Spleen (tissue), 11 donors: ENCODE data around the gene KSR1. TPM values are rescaled to one million over a fixed set of nuclear protein-coding genes. Genes with fewer than 3 reads are reported as not detected.

Experiments used
- DNase-seq: peaks from one replicate; pipeline ENCODE4 v3.0.0-alpha.2; 2020
- H3K27ac ChIP-seq, 8 donors: fragments of 200-600 bp; sonication (generic) in 7 of 8; 1 replicate in 4 of 8; 2 replicates in 4 of 8; pipeline versions ENCODE4 v1.5.0 to v1.8.0; 2016 to 2021; ENCODE audit warnings: inconsistent platforms in 4 of 8, mild to moderate bottlenecking in 4 of 8, moderate library complexity in 1 of 8
- H3K27me3 ChIP-seq, 7 donors: fragments of 200-600 bp; sonication (generic) in 6 of 7; replicated peaks in 1 of 7; 1 replicate in 4 of 7; 2 replicates in 3 of 7; pipeline versions ENCODE4 v1.5.0 to v1.8.0; 2016 to 2021; ENCODE audit warnings: inconsistent platforms in 3 of 7, mild to moderate bottlenecking in 1 of 7
- H3K36me3 ChIP-seq, 6 donors: fragments of 200-600 bp; sonication (generic) in 5 of 6; 1 replicate in 4 of 6; 2 replicates in 2 of 6; pipeline versions ENCODE4 v1.5.0 to v1.8.0; 2016 to 2021; ENCODE audit warnings: inconsistent platforms in 2 of 6
- H3K4me1 ChIP-seq, 6 donors: fragments of 200-600 bp; sonication (generic) in 5 of 6; 1 replicate in 3 of 6; 2 replicates in 3 of 6; pipeline versions ENCODE4 v1.5.0 to v1.8.0; 2016 to 2021; ENCODE audit warnings: inconsistent platforms in 3 of 6
- H3K4me3 ChIP-seq, 8 donors: fragments of 200-600 bp; sonication (generic) in 7 of 8; 1 replicate in 4 of 8; 2 replicates in 4 of 8; pipeline versions ENCODE4 v1.5.0 to v1.8.0; 2016 to 2021; ENCODE audit warnings: inconsistent platforms in 4 of 8, mild to moderate bottlenecking in 4 of 8, moderate library complexity in 2 of 8
- H3K9me3 ChIP-seq, 8 donors: fragments of 200-600 bp; sonication (generic) in 7 of 8; 1 replicate in 4 of 8; 2 replicates in 4 of 8; pipeline versions ENCODE4 v1.5.0 to v1.8.0; 2016 to 2021; ENCODE audit warnings: inconsistent platforms in 4 of 8
- POLR2A ChIP-seq, 3 donors: fragments of 450-650 bp; IDR thresholded peaks; one replicate each; pipeline ENCODE4 v1.5.1; 2017; ENCODE audit warnings: antibody characterized with exemption in 3 of 3, mild to moderate bottlenecking in 1 of 3
- POLR2AphosphoS5 ChIP-seq, 3 donors: sonication (generic); formaldehyde crosslinking; IDR thresholded peaks; one replicate each; pipeline ENCODE4 v1.5.1; 2017; ENCODE audit warnings: antibody characterized with exemption in 3 of 3
- WGBS, 5 donors: extraction: QIAGEN DNeasy Blood & Tissue Kit in 3 of 5; methylation state at CpG; one replicate each; pipeline versions ENCODE4 v1.1.5 to v1.1.7; 2013 to 2018; 5-methylcytosine and 5-hydroxymethylcytosine counted together
- intact Hi-C: fragments of 100-400 bp; cut with DNase I; formaldehyde crosslinking; loops from one replicate; pipeline ENCODE4 v1.15.0; 2023; ENCODE audit warnings: low total_unique reads
- polyA plus RNA-seq, 3 donors: library from polyadenylated mRNA; stranded (reverse); fragments of 200-250 nt; gene quantifications; one replicate each; pipeline ENCODE4 v1.2.1, GENCODE V29; 2013
- total RNA-seq, 7 donors: library from RNA; depleted of rRNA in 3 of 7; stranded (reverse); fragments of >200 nt in 3 of 7; fragmentation: NEBNext Ultra II Directional in 4 of 7; extraction: Animal tissue kit (Norgen Biotek cat#: 25700) in 4 of 7; gene quantifications; one replicate each; pipeline versions ENCODE4 v1.1.0 to v1.2.1, GENCODE V29; 2016 to 2021
- TF ChIP-seq, protein P1 (sequence below), 11 experiments: fragments of 200-600 bp in 7 of 11; fragments of 450-650 bp in 4 of 11; sonication (generic) in 4 of 11; IDR thresholded peaks in 8 of 11; conservative IDR thresholded peaks in 3 of 11; 1 replicate in 7 of 11; 2 replicates in 4 of 11; pipeline versions ENCODE4 v1.4.0 to v1.8.0; 2016 to 2021; ENCODE audit warnings: antibody characterized with exemption in 11 of 11, inconsistent platforms in 4 of 11, mild to moderate bottlenecking in 1 of 11
- donor health status: healthy with polysubstance abuse.
- donor health status: DM: no; HTN: no; CAD: no; lungs with moderate emphysema.
- donor health status: DM: no; HTN: no; CAD: no.
- donor health status: Bipolar disorder and iron deficiency.
- donor health status: healthy.
- donor health status: DM: no; HTN: no; CAD: no.
- donor health status: DM: yes; HTN: yes; CAD: no.

Gene KSR1
- total and polyA plus RNA-seq, 10 donors, result 6.4 to 100 (median 46.0) TPM

- peaks cover 0 to 90% (median 41%) of the 10 kb centered on the region in 6 donors for H3K36me3 ChIP-seq
Observed at GRCh38 chr17:27596096-27596495, 139.8 kb downstream of the KSR1 start.

GRCh38 chr17:27596566-27597187, 140.4 kb downstream of the KSR1 start:
- 73 to 86% (median 80%) methylated on average over 9 of the region's 9 CpGs for WGBS, 5 donors
- H3K36me3 ChIP-seq, result peaks cover 0 to 89% (median 42%) of the 10 kb centered on the region in 6 donors

More at GRCh38 chr17:27596096-27596495, 139.8 kb downstream of the KSR1 start:
- H3K27me3 ChIP-seq, result no peaks in the 10 kb centered on the region
- no peak overlapping the region for H3K27ac ChIP-seq
- 77 to 97% (median 81%) methylated on average over 1 to 4 of the region's 4 CpGs for WGBS, 5 donors
- H3K4me1 ChIP-seq, result peaks cover 0 to 11% (median 2%) of the 10 kb centered on the region in 6 donors
- H3K4me3 ChIP-seq, result no peak overlapping the region
- peak; percentile 4 for DNase-seq
- TF ChIP-seq, protein P1, sequence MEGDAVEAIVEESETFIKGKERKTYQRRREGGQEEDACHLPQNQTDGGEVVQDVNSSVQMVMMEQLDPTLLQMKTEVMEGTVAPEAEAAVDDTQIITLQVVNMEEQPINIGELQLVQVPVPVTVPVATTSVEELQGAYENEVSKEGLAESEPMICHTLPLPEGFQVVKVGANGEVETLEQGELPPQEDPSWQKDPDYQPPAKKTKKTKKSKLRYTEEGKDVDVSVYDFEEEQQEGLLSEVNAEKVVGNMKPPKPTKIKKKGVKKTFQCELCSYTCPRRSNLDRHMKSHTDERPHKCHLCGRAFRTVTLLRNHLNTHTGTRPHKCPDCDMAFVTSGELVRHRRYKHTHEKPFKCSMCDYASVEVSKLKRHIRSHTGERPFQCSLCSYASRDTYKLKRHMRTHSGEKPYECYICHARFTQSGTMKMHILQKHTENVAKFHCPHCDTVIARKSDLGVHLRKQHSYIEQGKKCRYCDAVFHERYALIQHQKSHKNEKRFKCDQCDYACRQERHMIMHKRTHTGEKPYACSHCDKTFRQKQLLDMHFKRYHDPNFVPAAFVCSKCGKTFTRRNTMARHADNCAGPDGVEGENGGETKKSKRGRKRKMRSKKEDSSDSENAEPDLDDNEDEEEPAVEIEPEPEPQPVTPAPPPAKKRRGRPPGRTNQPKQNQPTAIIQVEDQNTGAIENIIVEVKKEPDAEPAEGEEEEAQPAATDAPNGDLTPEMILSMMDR (IDR thresholded peaks at IDR 0.05 in 8 of 11, conservative IDR thresholded peaks at IDR 0.05 in 3 of 11), result no peak
- TF ChIP-seq POLR2A (IDR thresholded peaks at IDR 0.05) (no peak), POLR2AphosphoS5 (IDR thresholded peaks at IDR 0.05) (no peak)
- intact Hi-C loops, result loop anchor here (10.0 kb wide), 1 partner anchor 141 kb away; the partner anchor contains the start of gene KSR1
- H3K9me3 ChIP-seq, result no peaks in the 10 kb centered on the region

GRCh38 chr17:27597188-27597580, 140.9 kb downstream of the KSR1 start:
- TF ChIP-seq POLR2AphosphoS5 (IDR thresholded peaks at IDR 0.05) (no peak), POLR2A (IDR thresholded peaks at IDR 0.05) (no peak)
- TF ChIP-seq, protein P1 (IDR thresholded peaks at IDR 0.05 in 8 of 11, conservative IDR thresholded peaks at IDR 0.05 in 3 of 11), result no peak
- H3K4me1 ChIP-seq, result peaks cover 0 to 22% (median 12%) of the 10 kb centered on the region in 6 donors
- whole genome bisulfite sequencing, 5 donors, result 85 to 89% (median 89%) methylated on average over 10 of the region's 10 CpGs
- H3K4me3 ChIP-seq, result no peak overlapping the region
- H3K9me3 ChIP-seq, result no peaks in the 10 kb centered on the region
- intact Hi-C loops, result loop anchor here (10.0 kb wide), 1 partner anchor 142 kb away; the partner anchor contains the start of gene KSR1
- peaks cover 0 to 84% (median 40%) of the 10 kb centered on the region in 6 donors for H3K36me3 ChIP-seq
- peak; percentile 69 for DNase-seq
- H3K27ac ChIP-seq, result no peak overlapping the region
- no peaks in the 10 kb centered on the region for H3K27me3 ChIP-seq

More at GRCh38 chr17:27596566-27597187, 140.4 kb downstream of the KSR1 start:
- no peak overlapping the region for H3K4me3 ChIP-seq
- intact Hi-C loops, result loop anchor here (10.0 kb wide), 1 partner anchor 142 kb away; the partner anchor contains the start of gene KSR1
- H3K9me3 ChIP-seq, result no peaks in the 10 kb centered on the region
- no peak overlapping the region for H3K27ac ChIP-seq
- no peak for TF ChIP-seq POLR2AphosphoS5 (IDR thresholded peaks at IDR 0.05)
- peaks cover 0 to 16% (median 8%) of the 10 kb centered on the region in 6 donors for H3K4me1 ChIP-seq
- DNase-seq, result no peak
- no peaks in the 10 kb centered on the region for H3K27me3 ChIP-seq

- no peaks in the 10 kb centered on the region for H3K9me3 ChIP-seq
- DNase-seq, result peak; percentile 66
- intact Hi-C loops, result loop anchor here (10.0 kb wide), 1 partner anchor 143 kb away; the partner anchor contains the start of gene KSR1
- H3K36me3 ChIP-seq, result peaks cover 0 to 77% (median 34%) of the 10 kb centered on the region in 6 donors
- TF ChIP-seq POLR2AphosphoS5 (IDR thresholded peaks at IDR 0.05) (no peak), POLR2A (IDR thresholded peaks at IDR 0.05) (no peak)
- TF ChIP-seq, protein P1 (IDR thresholded peaks at IDR 0.05 in 8 of 11, conservative IDR thresholded peaks at IDR 0.05 in 3 of 11), result no peak
- no peak overlapping the region for H3K27ac ChIP-seq
- H3K4me3 ChIP-seq, result no peak overlapping the region
- H3K27me3 ChIP-seq, result no peaks in the 10 kb centered on the region
- peaks cover 0 to 28% (median 14%) of the 10 kb centered on the region in 6 donors for H3K4me1 ChIP-seq
- 81 to 93% (median 90%) methylated on average over 3 to 5 of the region's 5 CpGs for WGBS, 5 donors
Observed at GRCh38 chr17:27597783-27598320, 141.6 kb downstream of the KSR1 start.
